GM19328 (cell line): ENCODE data around the gene BTBD2.
A peak's percentile ranks its signal among the peaks of the same experiment; 100 is the strongest.

Experiments used
- ATAC-seq: cut with Tn5 transposase; IDR thresholded peaks from one replicate; pipeline ENCODE4 v1.9.1; 2021; ENCODE audit warnings: mild to moderate bottlenecking, moderate library complexity; ENCODE audit not compliant: unreplicated experiment

The BTBD2 gene

GRCh38 chr19:2050991-2051772 is 35.7 kb upstream of the BTBD2 start, which contains the start of gene MKNK2:
MKNK2 (minus strand) TSS chr19:2051244; CDS start chr19:2050851, 393 bp downstream.
- peak; percentile 57 for ATAC-seq

GRCh38 chr19:2050349-2050990 is 35.0 kb upstream of the BTBD2 start:
- peak; percentile 7 for ATAC-seq

GRCh38 chr19:2049741-2050348 is 34.3 kb upstream of the BTBD2 start:
- no peak for ATAC-seq

GRCh38 chr19:2048959-2049740 is 33.6 kb upstream of the BTBD2 start:
- no peak for ATAC-seq

- no peak for ATAC-seq
Observed at GRCh38 chr19:2048104-2048958, 32.8 kb upstream of the BTBD2 start.

- no peak for ATAC-seq
Observed at GRCh38 chr19:2047449-2048103, 32.1 kb upstream of the BTBD2 start.

GRCh38 chr19:2047076-2047448 is 31.5 kb upstream of the BTBD2 start:
- no peak for ATAC-seq

- no peak for ATAC-seq
Observed at GRCh38 chr19:2046046-2046907, 30.8 kb upstream of the BTBD2 start.

- ATAC-seq = no peak
Observed at GRCh38 chr19:2045501-2046045, 30.1 kb upstream of the BTBD2 start.

GRCh38 chr19:2044709-2045500 is 29.4 kb upstream of the BTBD2 start:
- no peak for ATAC-seq

GRCh38 chr19:2043961-2044708 is 28.6 kb upstream of the BTBD2 start:
- ATAC-seq = no peak

GRCh38 chr19:2043251-2043641 is 27.7 kb upstream of the BTBD2 start:
- no peak for ATAC-seq

GRCh38 chr19:2042485-2043250 is 27.2 kb upstream of the BTBD2 start:
- no peak for ATAC-seq

GRCh38 chr19:2041683-2042484 is 26.4 kb upstream of the BTBD2 start:
- ATAC-seq = peak; percentile 62

GRCh38 chr19:2041433-2041682 is 25.8 kb upstream of the BTBD2 start:
- no peak for ATAC-seq
